ENCODE results near the gene VAMP5. TPM values are rescaled to one million over a fixed set of nuclear protein-coding genes. Genes with fewer than 3 reads are reported as not detected.
"Not testable (repeated sequence)": the region's sequence is repeated elsewhere in the genome, so short reads cannot be mapped to it uniquely, and the experiment has no call there.

Gene VAMP5
- total RNA-seq, 1 donor from 2014 or later = 33.1 TPM

GRCh38 chr2:85604568-85605339, 20.5 kb downstream of the VAMP5 start:
- intact Hi-C loops (cut with micrococcal nuclease) = no loop called here
- H3K9me3 Mint-ChIP-seq = no peaks in the 10 kb centered on the region
- peaks cover 27% of the 10 kb centered on the region for H3K36me3 Mint-ChIP-seq (ENCODE audit: low read depth)
- H3K4me1 Mint-ChIP-seq = peaks cover 21% of the 10 kb centered on the region
- no peak overlapping the region for H3K4me3 Mint-ChIP-seq
- peaks cover 1% of the 10 kb centered on the region for H3K27me3 Mint-ChIP-seq
- DNase-seq = no peak
- H3K27ac Mint-ChIP-seq = no peak overlapping the region

- Mint-ChIP-seq H3K4me1 (peaks cover 26% of the 10 kb centered on the region), H3K9me3 (no peaks in the 10 kb centered on the region), H3K27me3 (peaks cover 1% of the 10 kb centered on the region), H3K36me3 (ENCODE audit: low read depth) (peaks cover 31% of the 10 kb centered on the region), H3K27ac (no peak overlapping the region), H3K4me3 (no peak overlapping the region)
- no peak for DNase-seq
- intact Hi-C loops (cut with micrococcal nuclease) = no loop called here
Measured at GRCh38 chr2:85605406-85606115, 21.3 kb downstream of the VAMP5 start.

GRCh38 chr2:85606116-85606455, 21.9 kb downstream of the VAMP5 start:
- H3K9me3 Mint-ChIP-seq = no peaks in the 10 kb centered on the region
- H3K4me3 Mint-ChIP-seq = no peak overlapping the region
- no peak overlapping the region for H3K27ac Mint-ChIP-seq
- H3K27me3 Mint-ChIP-seq = peaks cover 1% of the 10 kb centered on the region
- intact Hi-C loops (cut with micrococcal nuclease) = no loop called here
- H3K36me3 Mint-ChIP-seq (ENCODE audit: low read depth) = peaks cover 31% of the 10 kb centered on the region
- DNase-seq = no peak
- H3K4me1 Mint-ChIP-seq = peaks cover 26% of the 10 kb centered on the region

- peaks cover 1% of the 10 kb centered on the region for H3K27me3 Mint-ChIP-seq
- H3K27ac Mint-ChIP-seq = no peak overlapping the region
- H3K36me3 Mint-ChIP-seq (ENCODE audit: low read depth) = peaks cover 34% of the 10 kb centered on the region
- H3K4me3 Mint-ChIP-seq = no peak overlapping the region
- no peak for DNase-seq
- no peaks in the 10 kb centered on the region for H3K9me3 Mint-ChIP-seq
- H3K4me1 Mint-ChIP-seq = peaks cover 22% of the 10 kb centered on the region
- intact Hi-C loops (cut with micrococcal nuclease) = no loop called here
Measured at GRCh38 chr2:85607268-85608215, 23.3 kb downstream of the VAMP5 start.

GRCh38 chr2:85611217-85611704, 27.0 kb downstream of the VAMP5 start:
- H3K36me3 Mint-ChIP-seq (ENCODE audit: low read depth) = peaks cover 31% of the 10 kb centered on the region
- intact Hi-C loops (cut with micrococcal nuclease) = loop anchor here (5.0 to 10.0 kb wide), 2 partner anchors 74 to 584 kb away; partner anchors contain the start of genes IMMT, MAT2A and MRPL35
- no peaks in the 10 kb centered on the region for H3K9me3 Mint-ChIP-seq
- H3K4me1 Mint-ChIP-seq = peaks cover 13% of the 10 kb centered on the region
- DNase-seq = no peak
- peak overlapping the region; percentile 86 for H3K27ac Mint-ChIP-seq
- H3K27me3 Mint-ChIP-seq = no peaks in the 10 kb centered on the region
- peak overlapping the region; percentile 92 for H3K4me3 Mint-ChIP-seq

GRCh38 chr2:85611705-85612587, 27.7 kb downstream of the VAMP5 start, which contains the start of gene C2orf68:
TSS of gene C2orf68 (minus strand) at chr2:85612066. CDS start at chr2:85611984, 82 bp downstream.
- Mint-ChIP-seq H3K27ac (peak within 1 kb of the TSS; percentile 91), H3K4me1 (peaks cover 13% of the 10 kb centered on the region), H3K27me3 (no peaks in the 10 kb centered on the region), H3K9me3 (no peaks in the 10 kb centered on the region), H3K36me3 (ENCODE audit: low read depth) (peaks cover 30% of the 10 kb centered on the region), H3K4me3 (peak within 1 kb of the TSS; percentile 92)
- intact Hi-C loops (cut with micrococcal nuclease) = loop anchor here (1.0 to 10.0 kb wide), 3 partner anchors 10 to 583 kb away; partner anchors contain the start of genes IMMT, MAT2A, MRPL35 and TMEM150A
- DNase-seq = peak; percentile 97

GRCh38 chr2:85613717-85614515, 29.7 kb downstream of the VAMP5 start:
- H3K27ac Mint-ChIP-seq = no peak overlapping the region
- intact Hi-C loops (cut with micrococcal nuclease) = loop anchor here (5.0 to 10.0 kb wide), 2 partner anchors 77 to 581 kb away; partner anchors contain the start of genes IMMT, MAT2A and MRPL35
- peaks cover 23% of the 10 kb centered on the region for H3K36me3 Mint-ChIP-seq (ENCODE audit: low read depth)

GRCh38 chr2:85614757-85615156, 30.5 kb downstream of the VAMP5 start:
- not testable (repeated sequence) for H3K9me3 Mint-ChIP-seq, H3K27ac Mint-ChIP-seq, H3K4me3 Mint-ChIP-seq, H3K27me3 Mint-ChIP-seq
- intact Hi-C loops (cut with micrococcal nuclease) = loop anchor here (5.0 to 10.0 kb wide), 3 partner anchors 77 to 580 kb away; partner anchors contain the start of genes IMMT, MAT2A, MRPL35 and POLR1A
- Mint-ChIP-seq H3K36me3 (ENCODE audit: low read depth) (peaks cover 23% of the 10 kb centered on the region), H3K4me1 (peaks cover 17% of the 10 kb centered on the region)
- peak; percentile 62 for DNase-seq

More at GRCh38 chr2:85613717-85614515, 29.7 kb downstream of the VAMP5 start:
- no peak overlapping the region for H3K4me3 Mint-ChIP-seq
- H3K9me3 Mint-ChIP-seq = no peaks in the 10 kb centered on the region
- no peaks in the 10 kb centered on the region for H3K27me3 Mint-ChIP-seq
- DNase-seq = peak; percentile 56
- H3K4me1 Mint-ChIP-seq = peaks cover 19% of the 10 kb centered on the region

GRCh38 chr2:85615413-85615728, 31.1 kb downstream of the VAMP5 start:
- H3K36me3 Mint-ChIP-seq (ENCODE audit: low read depth) = peaks cover 20% of the 10 kb centered on the region
- peak overlapping the region; percentile 98 for H3K27ac Mint-ChIP-seq
- no peak for DNase-seq
- H3K9me3 Mint-ChIP-seq = no peaks in the 10 kb centered on the region
- H3K4me1 Mint-ChIP-seq = peaks cover 14% of the 10 kb centered on the region
- H3K4me3 Mint-ChIP-seq = no peak overlapping the region
- intact Hi-C loops (cut with micrococcal nuclease) = loop anchor here (5.0 to 10.0 kb wide), 2 partner anchors 492 to 579 kb away; partner anchors contain the start of genes IMMT, MRPL35, POLR1A and PTCD3
- H3K27me3 Mint-ChIP-seq = no peaks in the 10 kb centered on the region

GRCh38 chr2:85617723-85618122, 33.5 kb downstream of the VAMP5 start:
- not testable (repeated sequence) for DNase-seq, H3K27me3 Mint-ChIP-seq, H3K9me3 Mint-ChIP-seq, H3K27ac Mint-ChIP-seq
- Mint-ChIP-seq H3K4me1 (peaks cover 15% of the 10 kb centered on the region), H3K4me3 (peak overlapping the region; percentile 95), H3K36me3 (ENCODE audit: low read depth) (peaks cover 22% of the 10 kb centered on the region)
- intact Hi-C loops (cut with micrococcal nuclease) = loop anchor here (2.0 to 10.0 kb wide), 3 partner anchors 57 to 577 kb away; partner anchors contain the start of genes GGCX, IMMT, MRPL35 and POLR1A

- Mint-ChIP-seq H3K9me3 (no peaks in the 10 kb centered on the region), H3K27me3 (no peaks in the 10 kb centered on the region), H3K4me1 (peaks cover 19% of the 10 kb centered on the region), H3K4me3 (no peak overlapping the region), H3K36me3 (ENCODE audit: low read depth) (peaks cover 39% of the 10 kb centered on the region), H3K27ac (no peak overlapping the region)
- DNase-seq = no peak
- intact Hi-C loops (cut with micrococcal nuclease) = loop anchor here (5.0 to 10.0 kb wide), 2 partner anchors 488 to 575 kb away; partner anchors contain the start of genes IMMT, MRPL35, POLR1A and PTCD3
Measured at GRCh38 chr2:85619617-85620016, 35.4 kb downstream of the VAMP5 start.

- H3K9me3 Mint-ChIP-seq = no peaks in the 10 kb centered on the region
- H3K36me3 Mint-ChIP-seq (ENCODE audit: low read depth) = peaks cover 52% of the 10 kb centered on the region
- H3K27ac Mint-ChIP-seq = no peak overlapping the region
- peaks cover 19% of the 10 kb centered on the region for H3K4me1 Mint-ChIP-seq
- no peak overlapping the region for H3K4me3 Mint-ChIP-seq
- no peak for DNase-seq
- H3K27me3 Mint-ChIP-seq = no peaks in the 10 kb centered on the region
- intact Hi-C loops (cut with micrococcal nuclease) = no loop called here
Measured at GRCh38 chr2:85621338-85621737, 37.1 kb downstream of the VAMP5 start.

Measured in activated CD4-positive, alpha-beta T cell treated with anti-CD3 and anti-CD28 coated beads, Interleukin-2, amount 10 ng/mL, durations not matched to agents 24 days and 14 days (primary cell).